HG02571 (cell line): ENCODE data around the gene IGSF21.
"Not testable (repeated sequence)": the region's sequence is repeated elsewhere in the genome, so short reads cannot be mapped to it uniquely, and the experiment has no call there.

Source experiments
- ATAC-seq: cut with Tn5 transposase; IDR thresholded peaks from one replicate; pipeline ENCODE4 v1.9.1; 2021; ENCODE audit warnings: mild to moderate bottlenecking, moderate library complexity; ENCODE audit not compliant: unreplicated experiment

The IGSF21 gene

GRCh38 chr1:18348354-18348753 lies 240.8 kb downstream of the IGSF21 start:
- ATAC-seq, result no peak

DNA sequence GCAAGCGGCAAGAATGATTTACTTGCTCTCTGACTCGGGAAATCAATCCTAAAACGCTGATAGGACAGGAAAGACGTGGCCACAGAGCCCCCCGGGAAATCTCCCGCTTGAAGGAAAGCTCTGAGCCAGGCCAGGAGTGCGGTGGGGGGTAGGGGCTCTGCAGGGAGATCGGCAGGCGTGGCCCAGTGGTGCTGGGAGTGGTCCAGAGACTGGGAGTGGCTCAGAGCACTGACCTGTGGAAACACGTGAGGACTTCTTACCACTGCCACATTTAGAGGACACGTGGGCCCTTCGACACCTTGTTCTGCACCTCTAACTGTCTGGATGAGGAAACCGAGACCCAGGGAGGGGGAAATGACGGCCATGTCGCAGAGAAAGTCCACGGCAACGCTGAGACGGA lies 243.1 kb downstream of the IGSF21 start:
- no peak for ATAC-seq

DNA sequence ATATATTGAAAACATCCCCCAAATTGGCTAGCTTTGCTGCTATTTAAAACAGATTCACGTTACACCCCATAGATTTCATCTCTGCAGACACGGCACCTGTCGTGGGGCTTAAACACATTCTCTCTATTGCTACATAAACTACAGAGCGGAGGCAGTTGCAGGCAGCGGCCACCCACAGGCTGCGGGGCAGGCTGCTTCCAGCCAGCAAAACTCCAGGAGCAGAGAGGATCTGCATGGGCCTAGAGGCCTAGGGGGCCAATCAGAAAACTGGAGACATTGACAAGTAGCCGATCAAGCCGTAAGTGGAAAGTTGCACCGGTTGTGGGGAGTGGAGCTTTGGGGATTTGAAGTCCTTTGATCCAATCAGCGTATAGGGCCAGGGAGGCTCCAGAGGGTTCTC lies 244.1 kb downstream of the IGSF21 start:
- no peak for ATAC-seq

GRCh38 chr1:18352636-18353265 lies 245.2 kb downstream of the IGSF21 start:
- no peak for ATAC-seq

GRCh38 chr1:18353528-18353927 lies 245.9 kb downstream of the IGSF21 start:
- ATAC-seq, result no peak

DNA sequence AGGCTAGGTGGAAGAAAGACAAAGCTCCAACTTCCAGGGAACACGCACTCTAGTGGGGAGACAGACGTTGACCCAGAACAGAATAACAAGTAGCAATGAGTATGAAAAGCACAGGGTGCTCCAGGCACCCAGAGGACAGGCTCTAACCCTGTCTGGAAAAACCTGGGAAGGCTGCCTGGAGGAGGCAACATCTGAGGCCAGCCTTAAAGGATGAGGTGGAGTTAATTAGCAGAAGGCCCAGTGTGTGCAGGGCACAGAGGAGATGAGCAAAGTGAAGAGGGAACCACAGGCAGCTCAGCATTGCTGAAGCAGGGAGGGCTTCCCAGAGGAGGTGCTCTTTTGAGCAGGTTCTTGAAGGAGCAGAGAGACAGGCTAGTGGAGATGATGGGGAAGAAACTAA lies 246.4 kb downstream of the IGSF21 start:
- no peak for ATAC-seq

GRCh38 chr1:18354612-18355011 lies 247.0 kb downstream of the IGSF21 start:
- no peak for ATAC-seq

- no peak for ATAC-seq
Measured at GRCh38 chr1:18357622-18358230, 250.1 kb downstream of the IGSF21 start.

GRCh38 chr1:18358600-18358999 lies 251.0 kb downstream of the IGSF21 start:
- ATAC-seq, result no peak

DNA sequence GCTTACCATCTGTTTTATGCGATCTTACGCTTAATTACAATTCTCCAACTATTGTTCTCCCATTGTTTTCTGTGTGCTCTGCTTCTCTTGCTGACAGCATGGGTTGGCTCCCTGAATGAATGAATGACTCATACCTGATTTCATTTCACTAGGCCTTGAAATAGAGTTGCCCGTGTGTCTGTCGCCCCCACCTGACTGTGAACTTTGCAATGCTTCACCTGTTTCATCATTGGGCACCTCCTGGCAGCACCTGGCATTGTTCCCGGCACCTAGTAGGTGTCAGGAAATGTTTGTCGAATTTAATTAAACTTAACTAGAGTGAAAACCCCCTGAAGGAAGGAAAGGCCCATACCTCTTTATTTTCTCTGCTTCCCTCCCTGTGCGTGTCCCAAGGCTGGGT lies 252.7 kb downstream of the IGSF21 start:
- no peak for ATAC-seq

DNA sequence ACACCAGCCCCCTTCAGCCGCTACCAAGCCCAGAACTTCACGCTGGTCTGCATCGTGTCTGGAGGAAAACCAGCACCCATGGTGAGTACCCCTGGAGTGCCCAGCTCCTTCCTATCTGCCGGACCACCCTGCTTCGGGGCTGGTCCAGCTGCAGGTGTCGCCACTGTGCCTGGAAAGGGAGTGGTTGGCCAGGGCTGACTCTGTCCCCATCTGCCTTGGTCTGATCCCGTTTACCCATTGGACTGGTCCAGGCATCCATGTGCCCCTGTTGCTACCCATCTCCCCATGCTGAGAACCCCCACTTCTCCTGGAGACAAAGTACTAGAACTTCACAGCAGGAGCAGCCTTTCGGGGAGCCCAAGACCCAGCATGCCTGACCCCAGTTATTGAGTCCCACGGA lies 254.6 kb downstream of the IGSF21 start:
- no peak for ATAC-seq

DNA sequence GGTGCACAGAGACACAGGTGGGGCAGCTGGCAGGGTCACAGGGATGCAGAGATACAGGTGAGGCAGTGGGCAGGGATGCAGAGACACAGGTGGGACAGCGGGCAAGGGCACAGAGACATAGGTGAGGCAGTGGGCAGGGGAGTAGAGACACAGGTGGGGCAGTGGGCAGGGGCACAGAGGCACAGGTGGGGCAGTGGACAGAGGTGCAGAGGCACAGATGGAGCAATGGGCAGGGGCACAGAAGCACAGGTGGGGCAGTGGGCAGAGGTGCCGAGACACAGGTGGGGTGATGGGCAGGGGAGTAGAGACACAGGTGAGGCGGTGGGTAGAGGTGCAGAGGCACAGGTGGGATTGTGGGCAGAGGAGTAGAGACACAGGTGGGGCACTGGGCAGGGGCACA lies 255.8 kb downstream of the IGSF21 start:
- no peak for ATAC-seq

DNA sequence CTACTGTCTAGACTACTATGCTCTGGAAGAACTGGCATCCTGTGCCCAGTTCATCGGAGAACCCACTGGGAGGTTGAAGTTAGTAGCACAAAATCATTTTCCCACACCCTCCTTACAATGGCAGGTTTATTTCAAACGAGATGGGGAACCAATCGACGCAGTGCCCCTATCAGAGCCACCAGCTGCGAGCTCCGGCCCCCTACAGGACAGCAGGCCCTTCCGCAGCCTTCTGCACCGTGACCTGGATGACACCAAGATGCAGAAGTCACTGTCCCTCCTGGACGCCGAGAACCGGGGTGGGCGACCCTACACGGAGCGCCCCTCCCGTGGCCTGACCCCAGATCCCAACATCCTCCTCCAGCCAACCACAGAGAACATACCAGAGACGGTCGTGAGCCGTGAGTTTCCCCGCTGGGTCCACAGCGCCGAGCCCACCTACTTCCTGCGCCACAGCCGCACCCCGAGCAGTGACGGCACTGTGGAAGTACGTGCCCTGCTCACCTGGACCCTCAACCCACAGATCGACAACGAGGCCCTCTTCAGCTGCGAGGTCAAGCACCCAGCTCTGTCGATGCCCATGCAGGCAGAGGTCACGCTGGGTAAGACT lies 257.6 kb downstream of the IGSF21 start:
- no peak for ATAC-seq

DNA sequence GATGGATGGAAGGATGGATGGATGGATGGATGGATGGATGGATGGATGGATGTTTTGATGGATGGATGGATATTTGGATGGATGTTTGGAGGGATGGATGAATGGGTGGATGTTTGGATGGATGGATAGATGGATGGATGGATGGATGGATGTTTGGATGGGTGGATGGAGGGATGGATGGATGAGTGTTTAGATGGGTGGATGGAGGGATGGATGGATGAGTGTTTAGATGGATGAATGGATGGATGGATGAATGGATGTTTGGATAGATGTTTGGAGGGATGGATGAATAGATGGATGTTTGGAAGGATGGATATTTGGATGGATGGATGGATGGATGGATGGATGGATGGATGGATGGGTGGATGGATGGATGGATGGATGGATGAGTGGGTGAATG lies 264.9 kb downstream of the IGSF21 start:
- not testable (repeated sequence) for ATAC-seq

GRCh38 chr1:18373151-18373550 lies 265.6 kb downstream of the IGSF21 start:
- ATAC-seq, result no peak

DNA sequence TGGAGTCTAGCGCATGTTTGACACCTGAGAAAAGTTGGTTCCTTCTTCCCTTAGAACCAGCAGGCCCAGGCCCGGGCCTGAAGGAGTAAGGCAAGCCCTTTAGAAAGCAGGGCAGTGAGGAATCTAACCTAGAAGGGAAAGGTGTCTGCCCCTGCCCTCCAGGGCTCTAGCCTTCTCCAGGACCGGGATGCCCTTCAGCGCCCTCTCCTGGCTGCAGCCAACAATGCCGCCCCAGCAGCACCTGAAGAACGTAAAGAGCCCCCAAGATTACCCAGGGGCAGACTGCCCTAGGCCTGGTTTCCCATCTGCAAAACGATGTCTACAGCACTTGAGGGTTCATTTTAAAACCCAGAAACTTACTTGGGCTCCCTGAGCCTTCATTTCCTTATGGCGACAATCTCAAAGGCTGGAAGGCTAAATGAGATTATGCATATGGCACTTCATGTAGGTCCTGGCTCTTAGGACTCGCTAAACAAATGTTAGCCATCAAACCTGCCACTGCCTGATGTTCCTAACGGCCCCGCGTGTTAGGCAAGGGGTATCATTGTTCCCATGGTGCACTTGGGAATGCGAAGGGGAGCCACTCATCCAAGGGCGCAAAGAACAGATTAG lies 266.4 kb downstream of the IGSF21 start:
- no peak for ATAC-seq

- no peak for ATAC-seq
Measured at GRCh38 chr1:18376661-18377060, 269.1 kb downstream of the IGSF21 start.

DNA sequence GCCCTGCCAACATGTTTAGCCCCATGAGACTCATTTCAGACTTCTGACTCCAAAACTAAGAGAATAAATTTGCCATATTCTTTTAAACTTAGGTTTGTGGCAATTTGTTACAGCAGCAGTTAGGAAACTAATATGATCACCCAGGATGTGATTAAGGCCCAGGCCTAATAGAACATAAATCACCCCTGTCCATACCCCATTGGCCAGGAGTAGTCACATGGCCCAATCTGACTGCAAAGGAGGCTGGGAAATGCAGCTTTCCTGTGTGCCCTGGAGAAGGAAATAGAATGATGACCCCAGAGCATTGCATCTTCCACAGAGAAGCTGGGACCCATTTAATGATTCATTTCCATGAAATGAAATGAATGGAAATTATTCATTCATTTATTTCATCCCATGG lies 272.7 kb downstream of the IGSF21 start:
- ATAC-seq, result no peak

DNA sequence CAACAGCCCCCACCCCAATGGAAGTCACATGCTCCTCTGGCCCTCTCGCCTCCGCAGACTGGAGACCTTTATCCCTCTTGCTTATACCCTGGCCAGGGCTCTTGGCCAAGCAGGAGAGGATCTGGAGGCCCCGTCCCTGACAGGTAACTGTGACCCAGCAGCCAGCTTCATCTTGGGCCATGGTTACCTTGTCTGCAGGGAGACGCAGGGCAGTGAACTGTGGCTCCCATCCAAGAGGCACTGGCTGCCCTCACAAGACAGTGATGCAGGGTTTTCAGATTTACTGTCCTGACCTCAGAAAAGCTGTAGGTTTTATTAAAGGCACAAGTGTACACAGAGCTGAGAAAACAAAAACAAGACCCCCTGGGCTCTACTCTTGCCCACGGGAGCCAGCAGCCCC lies 276.5 kb downstream of the IGSF21 start:
- no peak for ATAC-seq

GRCh38 chr1:18384471-18384870 lies 276.9 kb downstream of the IGSF21 start:
- no peak for ATAC-seq

DNA sequence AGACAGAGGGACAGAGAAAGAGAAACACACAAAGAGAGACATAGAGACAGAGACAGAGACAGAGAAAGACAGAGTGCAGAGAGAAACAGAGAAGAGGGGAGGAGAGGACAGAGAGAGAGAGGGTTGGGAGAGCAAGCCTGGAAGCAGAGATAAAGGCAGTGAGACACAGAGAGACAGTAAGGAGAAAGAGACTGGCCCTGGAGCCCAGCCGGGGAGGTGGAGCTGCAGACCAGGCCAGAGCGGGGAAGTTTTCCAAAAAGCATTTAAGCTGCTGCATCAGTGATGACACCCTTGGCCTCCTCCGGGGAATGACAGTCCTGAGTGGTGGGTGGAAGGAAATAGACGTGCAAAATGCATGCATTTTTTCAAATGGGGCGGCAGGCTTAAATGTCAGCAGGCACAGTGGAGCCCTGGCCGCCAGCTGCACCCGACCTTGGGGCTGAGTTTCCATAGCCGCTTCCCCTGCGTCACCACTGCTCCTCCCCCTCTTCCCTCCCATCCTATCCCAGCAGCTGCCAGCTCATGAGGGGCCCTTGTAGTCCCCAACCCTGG lies 277.7 kb downstream of the IGSF21 start:
- no peak for ATAC-seq

DNA sequence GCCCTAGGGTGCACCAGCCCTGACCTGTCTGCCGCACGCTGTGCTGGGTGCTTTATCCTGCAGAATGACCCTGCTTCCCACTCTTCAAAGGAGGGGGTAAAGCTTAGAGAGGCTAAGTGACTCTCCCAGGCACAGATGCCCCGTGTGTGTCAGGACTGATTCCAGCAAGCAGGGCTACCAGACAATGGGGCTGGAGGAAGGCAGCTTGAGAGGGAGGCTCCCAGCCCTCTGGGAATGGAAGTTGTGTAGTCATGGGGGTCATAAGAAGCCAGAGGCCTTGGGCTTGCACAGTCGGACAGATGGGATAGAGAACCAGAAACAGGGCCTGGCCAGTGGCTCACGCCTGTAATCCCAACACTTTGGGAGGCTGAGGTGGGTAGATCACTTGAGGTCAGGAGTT lies 279.0 kb downstream of the IGSF21 start:
- ATAC-seq, result no peak
